ENCODE results near the gene METAP2. TPM values are rescaled to one million over a fixed set of nuclear protein-coding genes. Genes with fewer than 3 reads are reported as not detected.

METAP2 gene
- total and polyA plus RNA-seq, 2 of the 8 experiments (the other 6 are each of a cell fraction or from before 2014, with no cell fraction given) = 41.3 to 114 TPM

DNA sequence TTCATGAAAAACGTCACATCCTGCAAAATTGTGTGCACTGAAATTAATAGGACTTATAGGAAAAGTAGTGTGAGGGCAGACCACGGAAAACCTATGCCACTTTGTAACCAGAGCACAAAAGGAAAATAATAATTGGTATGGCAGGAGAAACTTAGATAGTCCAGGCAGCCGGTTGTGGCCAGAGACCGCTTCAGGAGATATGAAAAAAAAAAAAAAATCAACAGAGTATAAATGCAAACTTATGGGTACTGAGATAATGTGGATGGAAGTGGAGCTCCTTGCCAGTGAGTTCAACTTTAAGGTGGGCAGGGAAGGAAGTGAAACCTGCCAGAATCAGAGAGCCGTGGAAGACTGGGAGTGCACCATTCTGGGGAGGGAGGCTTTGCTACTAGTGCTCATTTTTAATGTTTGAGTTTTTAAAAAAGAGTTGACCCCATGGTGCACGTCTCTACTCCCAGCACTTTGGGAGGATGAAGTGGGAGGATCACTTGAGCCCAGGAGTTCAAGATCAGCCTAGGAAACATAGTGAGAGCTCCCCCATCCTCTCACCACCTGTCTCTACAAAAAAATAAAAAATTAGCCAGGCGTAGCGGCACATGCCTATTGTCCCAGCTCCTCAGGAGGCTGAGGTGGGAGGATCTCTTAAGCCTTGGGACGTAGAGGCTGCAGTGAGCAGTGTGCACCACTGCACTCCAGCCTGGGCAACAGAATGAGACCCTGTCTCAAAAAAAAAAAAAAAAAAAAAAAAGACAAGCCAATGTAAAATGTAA is 34.3 kb upstream of the METAP2 start (continued):
- TF ChIP-seq, protein P1, sequence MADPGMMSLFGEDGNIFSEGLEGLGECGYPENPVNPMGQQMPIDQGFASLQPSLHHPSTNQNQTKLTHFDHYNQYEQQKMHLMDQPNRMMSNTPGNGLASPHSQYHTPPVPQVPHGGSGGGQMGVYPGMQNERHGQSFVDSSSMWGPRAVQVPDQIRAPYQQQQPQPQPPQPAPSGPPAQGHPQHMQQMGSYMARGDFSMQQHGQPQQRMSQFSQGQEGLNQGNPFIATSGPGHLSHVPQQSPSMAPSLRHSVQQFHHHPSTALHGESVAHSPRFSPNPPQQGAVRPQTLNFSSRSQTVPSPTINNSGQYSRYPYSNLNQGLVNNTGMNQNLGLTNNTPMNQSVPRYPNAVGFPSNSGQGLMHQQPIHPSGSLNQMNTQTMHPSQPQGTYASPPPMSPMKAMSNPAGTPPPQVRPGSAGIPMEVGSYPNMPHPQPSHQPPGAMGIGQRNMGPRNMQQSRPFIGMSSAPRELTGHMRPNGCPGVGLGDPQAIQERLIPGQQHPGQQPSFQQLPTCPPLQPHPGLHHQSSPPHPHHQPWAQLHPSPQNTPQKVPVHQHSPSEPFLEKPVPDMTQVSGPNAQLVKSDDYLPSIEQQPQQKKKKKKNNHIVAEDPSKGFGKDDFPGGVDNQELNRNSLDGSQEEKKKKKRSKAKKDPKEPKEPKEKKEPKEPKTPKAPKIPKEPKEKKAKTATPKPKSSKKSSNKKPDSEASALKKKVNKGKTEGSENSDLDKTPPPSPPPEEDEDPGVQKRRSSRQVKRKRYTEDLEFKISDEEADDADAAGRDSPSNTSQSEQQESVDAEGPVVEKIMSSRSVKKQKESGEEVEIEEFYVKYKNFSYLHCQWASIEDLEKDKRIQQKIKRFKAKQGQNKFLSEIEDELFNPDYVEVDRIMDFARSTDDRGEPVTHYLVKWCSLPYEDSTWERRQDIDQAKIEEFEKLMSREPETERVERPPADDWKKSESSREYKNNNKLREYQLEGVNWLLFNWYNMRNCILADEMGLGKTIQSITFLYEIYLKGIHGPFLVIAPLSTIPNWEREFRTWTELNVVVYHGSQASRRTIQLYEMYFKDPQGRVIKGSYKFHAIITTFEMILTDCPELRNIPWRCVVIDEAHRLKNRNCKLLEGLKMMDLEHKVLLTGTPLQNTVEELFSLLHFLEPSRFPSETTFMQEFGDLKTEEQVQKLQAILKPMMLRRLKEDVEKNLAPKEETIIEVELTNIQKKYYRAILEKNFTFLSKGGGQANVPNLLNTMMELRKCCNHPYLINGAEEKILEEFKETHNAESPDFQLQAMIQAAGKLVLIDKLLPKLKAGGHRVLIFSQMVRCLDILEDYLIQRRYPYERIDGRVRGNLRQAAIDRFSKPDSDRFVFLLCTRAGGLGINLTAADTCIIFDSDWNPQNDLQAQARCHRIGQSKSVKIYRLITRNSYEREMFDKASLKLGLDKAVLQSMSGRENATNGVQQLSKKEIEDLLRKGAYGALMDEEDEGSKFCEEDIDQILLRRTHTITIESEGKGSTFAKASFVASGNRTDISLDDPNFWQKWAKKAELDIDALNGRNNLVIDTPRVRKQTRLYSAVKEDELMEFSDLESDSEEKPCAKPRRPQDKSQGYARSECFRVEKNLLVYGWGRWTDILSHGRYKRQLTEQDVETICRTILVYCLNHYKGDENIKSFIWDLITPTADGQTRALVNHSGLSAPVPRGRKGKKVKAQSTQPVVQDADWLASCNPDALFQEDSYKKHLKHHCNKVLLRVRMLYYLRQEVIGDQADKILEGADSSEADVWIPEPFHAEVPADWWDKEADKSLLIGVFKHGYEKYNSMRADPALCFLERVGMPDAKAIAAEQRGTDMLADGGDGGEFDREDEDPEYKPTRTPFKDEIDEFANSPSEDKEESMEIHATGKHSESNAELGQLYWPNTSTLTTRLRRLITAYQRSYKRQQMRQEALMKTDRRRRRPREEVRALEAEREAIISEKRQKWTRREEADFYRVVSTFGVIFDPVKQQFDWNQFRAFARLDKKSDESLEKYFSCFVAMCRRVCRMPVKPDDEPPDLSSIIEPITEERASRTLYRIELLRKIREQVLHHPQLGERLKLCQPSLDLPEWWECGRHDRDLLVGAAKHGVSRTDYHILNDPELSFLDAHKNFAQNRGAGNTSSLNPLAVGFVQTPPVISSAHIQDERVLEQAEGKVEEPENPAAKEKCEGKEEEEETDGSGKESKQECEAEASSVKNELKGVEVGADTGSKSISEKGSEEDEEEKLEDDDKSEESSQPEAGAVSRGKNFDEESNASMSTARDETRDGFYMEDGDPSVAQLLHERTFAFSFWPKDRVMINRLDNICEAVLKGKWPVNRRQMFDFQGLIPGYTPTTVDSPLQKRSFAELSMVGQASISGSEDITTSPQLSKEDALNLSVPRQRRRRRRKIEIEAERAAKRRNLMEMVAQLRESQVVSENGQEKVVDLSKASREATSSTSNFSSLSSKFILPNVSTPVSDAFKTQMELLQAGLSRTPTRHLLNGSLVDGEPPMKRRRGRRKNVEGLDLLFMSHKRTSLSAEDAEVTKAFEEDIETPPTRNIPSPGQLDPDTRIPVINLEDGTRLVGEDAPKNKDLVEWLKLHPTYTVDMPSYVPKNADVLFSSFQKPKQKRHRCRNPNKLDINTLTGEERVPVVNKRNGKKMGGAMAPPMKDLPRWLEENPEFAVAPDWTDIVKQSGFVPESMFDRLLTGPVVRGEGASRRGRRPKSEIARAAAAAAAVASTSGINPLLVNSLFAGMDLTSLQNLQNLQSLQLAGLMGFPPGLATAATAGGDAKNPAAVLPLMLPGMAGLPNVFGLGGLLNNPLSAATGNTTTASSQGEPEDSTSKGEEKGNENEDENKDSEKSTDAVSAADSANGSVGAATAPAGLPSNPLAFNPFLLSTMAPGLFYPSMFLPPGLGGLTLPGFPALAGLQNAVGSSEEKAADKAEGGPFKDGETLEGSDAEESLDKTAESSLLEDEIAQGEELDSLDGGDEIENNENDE (IDR thresholded peaks at IDR 0.05; ENCODE audit: insufficient replicate concordance, low read length) = no peak
- no peak for TF ChIP-seq CBX8 (IDR thresholded peaks at IDR 0.05; ENCODE audit: borderline replicate concordance, low read depth, low read length)
- no peak for TF ChIP-seq GTF2F1 (IDR thresholded peaks at IDR 0.05; ENCODE audit: borderline replicate concordance, low read depth, low read length)
- TF ChIP-seq BCL11A (IDR thresholded peaks at IDR 0.05; ENCODE audit: low read depth in 2 of 2, low read length in 2 of 2) = no peak
- TF ChIP-seq BACH1 (IDR thresholded peaks at IDR 0.05; ENCODE audit: low read length) = no peak
- no peak for TF ChIP-seq BRCA1 (IDR thresholded peaks at IDR 0.05; ENCODE audit: low read depth, low read length)
- no peak for TF ChIP-seq MAFK (IDR thresholded peaks at IDR 0.05; ENCODE audit: low read depth, low read length)
- no peak for TF ChIP-seq KDM4A (IDR thresholded peaks at IDR 0.05; ENCODE audit: low read depth, low read length, severe bottlenecking)
- no peak for TF ChIP-seq CTBP2 (IDR thresholded peaks at IDR 0.05; ENCODE audit: borderline replicate concordance, insufficient read depth, insufficient read length, low read length)
- TF ChIP-seq POLR2A (IDR thresholded peaks at IDR 0.05; ENCODE audit: control extremely low read depth in 1 of 2, low read depth in 2 of 2, low read length in 2 of 2) = no peak
- no peak for TF ChIP-seq CBX5 (IDR thresholded peaks at IDR 0.05; ENCODE audit: low read depth, low read length)

All from H1 (cell line).